ENCODE data around the gene APOBEC3B.
"Not testable (repeated sequence)": the region's sequence is repeated elsewhere in the genome, so short reads cannot be mapped to it uniquely, and the experiment has no call there.

Gene APOBEC3B

DNA sequence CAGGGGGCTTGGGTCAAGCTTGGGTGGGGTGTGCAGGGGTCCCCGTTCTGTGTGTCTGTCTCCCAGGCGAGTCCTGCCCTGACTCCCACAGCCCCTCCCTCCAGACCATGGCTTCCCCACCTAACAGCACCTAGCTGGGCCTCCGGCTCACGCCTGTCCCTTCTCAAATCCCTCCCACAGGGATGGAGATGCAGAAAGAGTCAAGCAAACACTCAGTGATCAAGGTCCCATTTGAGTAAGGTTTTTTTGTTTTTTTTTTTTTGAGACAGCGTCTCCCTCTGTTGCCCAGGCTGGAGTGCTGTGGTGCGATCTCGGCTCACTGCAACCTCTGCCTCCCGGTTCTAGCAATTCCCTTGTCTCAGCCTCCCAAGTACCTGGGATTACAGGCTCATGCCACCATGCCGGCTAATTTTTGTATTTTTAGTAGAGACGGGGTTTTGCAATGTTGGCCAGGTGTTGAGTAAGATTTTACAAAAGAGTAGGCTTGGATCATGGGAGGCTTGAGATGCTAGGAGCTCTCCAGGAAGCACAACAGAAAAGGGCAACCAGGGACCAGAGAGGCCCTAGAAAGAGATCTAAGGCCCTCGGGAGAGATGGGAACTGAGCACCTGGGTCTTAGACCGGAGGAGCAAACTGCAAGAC is 44.5 kb downstream of the APOBEC3B start:
- H3K27ac ChIP-seq = no peak overlapping the region
- TF ChIP-seq, protein P1, sequence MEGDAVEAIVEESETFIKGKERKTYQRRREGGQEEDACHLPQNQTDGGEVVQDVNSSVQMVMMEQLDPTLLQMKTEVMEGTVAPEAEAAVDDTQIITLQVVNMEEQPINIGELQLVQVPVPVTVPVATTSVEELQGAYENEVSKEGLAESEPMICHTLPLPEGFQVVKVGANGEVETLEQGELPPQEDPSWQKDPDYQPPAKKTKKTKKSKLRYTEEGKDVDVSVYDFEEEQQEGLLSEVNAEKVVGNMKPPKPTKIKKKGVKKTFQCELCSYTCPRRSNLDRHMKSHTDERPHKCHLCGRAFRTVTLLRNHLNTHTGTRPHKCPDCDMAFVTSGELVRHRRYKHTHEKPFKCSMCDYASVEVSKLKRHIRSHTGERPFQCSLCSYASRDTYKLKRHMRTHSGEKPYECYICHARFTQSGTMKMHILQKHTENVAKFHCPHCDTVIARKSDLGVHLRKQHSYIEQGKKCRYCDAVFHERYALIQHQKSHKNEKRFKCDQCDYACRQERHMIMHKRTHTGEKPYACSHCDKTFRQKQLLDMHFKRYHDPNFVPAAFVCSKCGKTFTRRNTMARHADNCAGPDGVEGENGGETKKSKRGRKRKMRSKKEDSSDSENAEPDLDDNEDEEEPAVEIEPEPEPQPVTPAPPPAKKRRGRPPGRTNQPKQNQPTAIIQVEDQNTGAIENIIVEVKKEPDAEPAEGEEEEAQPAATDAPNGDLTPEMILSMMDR (IDR thresholded peaks at IDR 0.05) = no peak
- no peak for TF ChIP-seq ZFX (IDR thresholded peaks at IDR 0.05; ENCODE audit: borderline replicate concordance)

DNA sequence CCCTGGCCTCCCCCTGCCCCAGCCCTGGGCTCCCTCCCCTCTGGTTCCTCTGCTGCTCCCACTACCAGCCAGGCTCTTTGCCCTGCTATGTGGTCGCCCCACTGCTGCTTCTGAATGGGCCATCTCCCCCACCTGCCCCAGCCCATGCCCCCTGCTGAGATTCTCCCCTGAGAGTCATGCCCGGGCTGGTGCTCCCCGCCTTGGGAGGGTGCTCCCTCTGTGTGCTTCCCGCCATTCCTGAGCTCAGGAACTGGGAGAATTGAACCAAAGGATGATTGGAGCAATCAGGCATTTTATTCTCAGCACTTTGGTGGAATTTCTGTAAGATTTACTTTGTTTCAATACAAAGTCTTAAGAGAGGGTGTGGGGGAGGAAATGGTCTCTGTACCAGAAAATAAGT is 45.6 kb downstream of the APOBEC3B start:
- TF ChIP-seq, protein P1 (IDR thresholded peaks at IDR 0.05) = no peak
- TF ChIP-seq ZFX (IDR thresholded peaks at IDR 0.05; ENCODE audit: borderline replicate concordance) = no peak

DNA sequence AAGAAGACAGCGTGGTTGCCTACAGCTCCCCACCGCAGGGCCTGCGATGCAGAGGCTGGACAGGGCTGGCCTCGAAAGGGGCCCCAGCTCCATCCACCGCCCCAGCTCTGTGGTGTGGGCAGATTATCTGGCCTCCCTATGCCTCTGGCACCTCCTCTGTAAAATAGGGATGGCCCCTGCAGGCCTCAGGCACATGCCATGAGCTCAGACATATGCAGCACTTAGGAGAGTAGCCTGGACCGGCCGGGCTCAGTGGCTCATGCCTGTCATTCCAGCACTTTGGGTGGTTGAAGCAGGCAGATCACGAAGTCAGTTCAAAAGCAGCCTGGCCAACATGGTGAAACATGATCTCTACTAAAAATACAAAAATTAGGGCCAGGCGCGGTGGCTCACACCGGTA is 46.1 kb downstream of the APOBEC3B start:
- TF ChIP-seq, protein P1 (IDR thresholded peaks at IDR 0.05) = no peak
- no peak for TF ChIP-seq ZFX (IDR thresholded peaks at IDR 0.05; ENCODE audit: borderline replicate concordance)
- no peak overlapping the region for H3K27ac ChIP-seq

More for the DNA sequence above, 45.6 kb downstream of the APOBEC3B start:
- H3K27ac ChIP-seq = no peak overlapping the region

DNA sequence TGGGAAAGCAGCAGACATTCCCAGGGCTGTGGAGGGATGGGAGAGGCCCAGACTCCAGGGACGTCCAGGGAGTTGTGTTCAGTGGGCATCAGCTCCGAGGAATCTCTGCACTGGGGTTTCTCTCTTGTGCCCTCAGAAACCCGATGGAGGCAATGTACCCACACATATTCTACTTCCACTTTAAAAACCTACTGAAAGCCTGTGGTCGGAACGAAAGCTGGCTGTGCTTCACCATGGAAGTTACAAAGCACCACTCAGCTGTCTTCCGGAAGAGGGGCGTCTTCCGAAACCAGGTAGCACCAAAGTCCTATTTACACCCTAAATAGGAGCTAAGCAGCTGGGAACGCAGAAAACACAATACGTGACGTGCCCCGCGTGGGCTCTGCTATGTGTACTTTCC is 47.1 kb downstream of the APOBEC3B start:
- H3K27ac ChIP-seq = no peak overlapping the region
- TF ChIP-seq, protein P1 (IDR thresholded peaks at IDR 0.05) = no peak
- no peak for TF ChIP-seq ZFX (IDR thresholded peaks at IDR 0.05; ENCODE audit: borderline replicate concordance)

DNA sequence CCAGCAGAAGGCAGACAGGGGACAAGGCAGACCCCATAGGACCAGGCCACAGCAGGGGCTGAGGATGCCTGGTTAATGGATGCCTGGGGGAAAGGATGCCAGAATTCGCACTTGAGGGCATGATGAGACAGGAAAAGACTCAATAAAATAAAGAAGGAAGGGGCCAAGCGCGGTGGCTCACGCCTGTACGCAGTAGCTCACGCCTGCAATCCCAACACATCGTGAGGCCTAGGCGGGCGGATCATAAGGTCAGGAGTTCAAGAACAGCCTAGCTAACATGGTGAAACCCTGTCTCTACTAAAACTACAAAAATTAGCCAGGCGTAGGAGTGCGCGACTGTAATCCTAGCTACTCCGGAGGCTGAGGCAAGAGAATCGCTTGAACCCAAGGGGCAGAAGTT is 48.6 kb downstream of the APOBEC3B start:
- no peak overlapping the region for H3K27ac ChIP-seq
- TF ChIP-seq ZFX (IDR thresholded peaks at IDR 0.05; ENCODE audit: borderline replicate concordance) = no peak
- TF ChIP-seq, protein P1 (IDR thresholded peaks at IDR 0.05) = no peak

DNA sequence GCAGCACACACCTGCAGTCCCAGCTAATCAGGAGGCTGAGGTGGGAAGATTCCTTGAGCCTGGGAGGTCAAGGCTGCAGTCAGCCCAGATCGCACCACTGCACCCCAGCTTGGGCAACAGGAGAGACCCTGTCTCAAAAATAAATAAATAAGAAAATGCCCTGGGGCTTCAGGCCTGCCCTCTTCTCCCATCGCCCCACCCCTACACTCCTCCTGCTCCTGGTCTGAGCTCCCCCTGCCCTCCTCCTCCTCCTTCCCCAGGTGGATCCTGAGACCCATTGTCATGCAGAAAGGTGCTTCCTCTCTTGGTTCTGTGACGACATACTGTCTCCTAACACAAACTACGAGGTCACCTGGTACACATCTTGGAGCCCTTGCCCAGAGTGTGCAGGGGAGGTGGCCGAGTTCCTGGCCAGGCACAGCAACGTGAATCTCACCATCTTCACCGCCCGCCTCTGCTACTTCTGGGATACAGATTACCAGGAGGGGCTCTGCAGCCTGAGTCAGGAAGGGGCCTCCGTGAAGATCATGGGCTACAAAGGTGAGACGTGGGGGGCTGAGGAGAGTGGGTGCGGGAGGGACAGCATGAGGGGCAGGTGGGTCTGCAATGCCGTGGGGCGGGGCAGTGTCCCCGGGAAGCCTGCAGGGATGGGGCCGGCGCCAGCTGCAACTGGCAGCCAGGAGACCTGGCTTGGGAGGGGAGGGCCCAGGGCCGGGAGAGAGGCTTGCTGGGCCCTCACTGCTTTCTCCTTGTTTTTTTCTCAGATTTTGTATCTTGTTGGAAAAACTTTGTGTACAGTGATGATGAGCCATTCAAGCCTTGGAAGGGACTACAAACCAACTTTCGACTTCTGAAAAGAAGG is 49.5 kb downstream of the APOBEC3B start:
- H3K27ac ChIP-seq = not testable (repeated sequence)

DNA sequence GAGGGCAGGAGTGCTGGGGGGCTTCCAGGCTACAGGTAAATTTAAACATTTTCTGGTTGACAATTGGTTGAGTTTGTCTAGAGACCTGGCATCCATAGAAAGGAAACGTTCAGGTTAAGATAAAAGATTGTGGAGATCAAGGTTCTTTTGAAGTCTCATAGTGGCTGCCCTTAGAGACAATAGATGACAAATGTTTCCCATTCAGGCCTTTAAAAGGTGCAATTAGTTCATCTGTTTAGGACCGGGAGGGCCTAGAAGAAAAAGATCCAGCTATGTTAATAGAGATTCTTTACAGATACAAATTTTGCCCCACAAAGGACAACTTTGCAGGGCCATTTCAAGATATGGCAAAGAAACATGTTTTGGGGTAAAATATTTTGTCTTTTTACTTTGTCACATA is 54.9 kb downstream of the APOBEC3B start:
- H3K27ac ChIP-seq = not testable (repeated sequence)

DNA sequence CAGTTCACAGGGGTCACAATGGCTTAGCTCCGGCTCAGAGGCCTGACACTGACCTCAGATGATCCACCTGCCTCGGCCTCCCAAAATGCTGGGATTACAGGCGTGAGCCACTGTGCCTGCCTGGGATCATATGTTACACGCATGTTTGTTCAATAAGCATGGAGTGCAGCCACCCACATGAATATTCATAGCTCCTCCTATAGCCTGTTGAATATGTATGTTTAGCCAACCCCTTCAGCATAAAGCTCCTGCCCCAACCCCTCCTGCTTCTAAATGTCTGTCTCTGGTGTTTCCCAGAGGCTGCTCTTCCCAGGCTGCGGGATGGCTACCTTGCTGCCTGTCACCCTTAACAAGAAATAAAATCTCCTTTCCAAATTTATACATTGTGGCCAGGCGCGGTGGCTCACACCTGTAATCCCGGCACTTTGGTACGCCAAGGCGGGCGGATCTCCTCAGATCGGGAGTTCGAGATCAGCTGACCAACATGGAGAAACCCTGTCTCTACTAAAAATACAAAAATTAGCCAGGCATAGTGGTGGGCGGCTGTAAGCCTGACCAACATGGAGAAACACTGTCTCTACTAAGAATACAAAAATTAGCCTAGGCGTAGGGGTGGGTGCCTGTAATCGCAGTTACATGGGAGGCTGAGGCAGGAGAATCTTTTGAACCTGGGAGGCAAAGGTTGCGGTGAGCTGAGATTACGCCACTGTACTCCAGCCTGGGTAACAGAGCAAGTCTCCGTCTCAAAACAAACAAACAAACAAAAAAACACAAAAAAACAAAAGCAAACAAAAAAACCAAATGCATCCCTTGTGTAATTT is 57.4 kb downstream of the APOBEC3B start:
- peak overlapping the region; percentile 76 for H3K27ac ChIP-seq
- no peak for TF ChIP-seq ZFX (IDR thresholded peaks at IDR 0.05; ENCODE audit: borderline replicate concordance)
- TF ChIP-seq, protein P1 (IDR thresholded peaks at IDR 0.05) = no peak

DNA sequence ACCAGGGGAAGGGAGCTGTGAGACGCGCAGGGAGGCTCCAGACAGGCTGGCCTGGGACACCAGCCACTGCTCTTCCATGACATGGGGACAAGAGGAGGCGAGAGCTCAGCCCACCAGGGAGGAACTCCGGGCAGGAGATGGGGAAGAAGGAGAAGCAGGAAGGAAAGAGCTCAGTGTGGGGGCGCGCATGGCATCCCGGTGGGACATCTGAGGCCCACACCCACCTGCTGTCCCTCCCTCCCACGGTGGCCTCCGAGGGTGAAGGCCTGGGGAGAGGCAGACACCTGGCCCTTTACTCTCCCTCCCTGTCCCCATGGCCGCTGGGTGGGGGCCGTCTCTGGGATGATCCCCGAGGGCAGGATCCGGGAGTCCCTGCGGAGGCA is 58.0 kb downstream of the APOBEC3B start:
- H3K27ac ChIP-seq = peak overlapping the region; percentile 76

DNA sequence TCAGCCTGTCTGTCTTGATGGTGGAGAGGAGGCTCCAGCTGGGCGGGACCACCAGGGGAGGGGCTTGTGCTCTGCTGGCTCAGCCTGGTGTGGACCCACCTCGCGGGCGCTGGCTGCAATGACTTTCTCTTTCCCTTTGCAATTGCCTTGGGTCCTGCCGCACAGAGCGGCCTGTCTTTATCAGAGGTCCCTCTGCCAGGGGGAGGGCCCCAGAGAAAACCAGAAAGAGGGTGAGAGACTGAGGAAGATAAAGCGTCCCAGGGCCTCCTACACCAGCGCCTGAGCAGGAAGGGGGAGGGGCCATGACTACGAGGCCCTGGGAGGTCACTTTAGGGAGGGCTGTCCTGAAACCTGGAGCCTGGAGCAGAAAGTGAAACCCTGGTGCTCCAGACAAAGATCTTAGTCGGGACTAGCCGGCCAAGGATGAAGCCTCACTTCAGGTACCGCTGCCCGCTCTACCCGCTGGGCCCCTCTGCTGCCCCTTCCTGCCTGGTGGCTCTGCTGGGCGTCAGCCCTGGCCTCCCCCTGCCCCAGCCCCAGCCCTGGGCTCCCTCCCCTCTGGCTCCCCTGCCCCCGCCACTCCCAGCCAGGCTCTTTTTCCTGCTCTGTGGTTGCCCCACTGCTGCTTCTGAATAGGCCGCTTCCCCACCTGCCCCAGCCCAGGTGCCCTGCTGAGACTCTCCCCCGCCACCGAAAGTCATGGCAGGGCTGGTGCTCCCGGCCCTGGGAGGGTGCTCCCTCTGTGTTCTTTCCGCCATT is 58.6 kb downstream of the APOBEC3B start, which contains the start of gene APOBEC3F:
APOBEC3F (plus strand) TSS at position 327 of the 759 bp plus-strand sequence; CDS start at position 424, 97 bp downstream.
- peak within 1 kb of the TSS; percentile 76 for H3K27ac ChIP-seq
